HG02798 (cell line): ENCODE results near the gene CPPED1.

Experiments used
- ATAC-seq: cut with Tn5 transposase; IDR thresholded peaks from one replicate; pipeline ENCODE4 v1.9.1; 2021; ENCODE audit warnings: mild to moderate bottlenecking; ENCODE audit not compliant: unreplicated experiment, poor library complexity

Gene CPPED1

GRCh38 chr16:12613992-12614661, 189.6 kb downstream of the CPPED1 start:
- no peak for ATAC-seq

GRCh38 chr16:12613131-12613991, 190.3 kb downstream of the CPPED1 start:
- ATAC-seq, result peak; percentile 44

GRCh38 chr16:12612598-12613101, 191.0 kb downstream of the CPPED1 start:
- ATAC-seq, result no peak

- ATAC-seq, result no peak
Observed at GRCh38 chr16:12611916-12612597, 191.6 kb downstream of the CPPED1 start.

GRCh38 chr16:12611006-12611477, 192.6 kb downstream of the CPPED1 start:
- ATAC-seq, result no peak

GRCh38 chr16:12609937-12610699, 193.6 kb downstream of the CPPED1 start:
- no peak for ATAC-seq
